ENCODE data around the gene SPAM1.
"Not testable (repeated sequence)": the region's sequence is repeated elsewhere in the genome, so short reads cannot be mapped to it uniquely, and the experiment has no call there.

Gene SPAM1

GRCh38 chr7:123924941-123925340, at the start of gene SPAM1:
Gene SPAM1 (plus strand): TSS chr7:123925241. CDS start chr7:123953571, 28,330 bp downstream.
- no peak for DNase-seq

GRCh38 chr7:123876557-123877256, 48.3 kb upstream of the SPAM1 start:
- DNase-seq = no peak

- DNase-seq = no peak
These were observed 45.4 kb upstream of the SPAM1 start for GRCh38 chr7:123879628-123880027.

- DNase-seq = no peak
These were observed 43.7 kb upstream of the SPAM1 start for GRCh38 chr7:123881300-123881699.

- DNase-seq = no peak
These were observed 41.9 kb upstream of the SPAM1 start for GRCh38 chr7:123883154-123883553.

GRCh38 chr7:123888192-123888591, 36.8 kb upstream of the SPAM1 start:
- DNase-seq = no peak

GRCh38 chr7:123894753-123895152, 30.3 kb upstream of the SPAM1 start:
- not testable (repeated sequence) for DNase-seq

GRCh38 chr7:123901101-123901500, 23.9 kb upstream of the SPAM1 start:
- no peak for DNase-seq

GRCh38 chr7:123905714-123906113, 19.3 kb upstream of the SPAM1 start:
- DNase-seq = no peak

GRCh38 chr7:123916240-123916724, 8.8 kb upstream of the SPAM1 start:
- DNase-seq = no peak

- DNase-seq = no peak
These were observed 7.2 kb upstream of the SPAM1 start for GRCh38 chr7:123917878-123918277.

- DNase-seq = no peak
These were observed 6.7 kb upstream of the SPAM1 start for GRCh38 chr7:123918309-123918708.

GRCh38 chr7:123923599-123923998, 1.4 kb upstream of the SPAM1 start:
- no peak for DNase-seq

- DNase-seq = no peak
These were observed 4.1 kb downstream of the SPAM1 start for GRCh38 chr7:123929107-123929506.

GRCh38 chr7:123929655-123930054, 4.6 kb downstream of the SPAM1 start:
- DNase-seq = no peak

GRCh38 chr7:123935436-123936381, 10.7 kb downstream of the SPAM1 start:
- DNase-seq = no peak

- DNase-seq = no peak
These were observed 11.3 kb downstream of the SPAM1 start for GRCh38 chr7:123936388-123936787.

GRCh38 chr7:123939784-123940183, 14.7 kb downstream of the SPAM1 start:
- DNase-seq = no peak

GRCh38 chr7:123941391-123942180, 16.5 kb downstream of the SPAM1 start:
- DNase-seq = no peak

GRCh38 chr7:123944395-123944794, 19.4 kb downstream of the SPAM1 start:
- no peak for DNase-seq

GRCh38 chr7:123945938-123946337, 20.9 kb downstream of the SPAM1 start:
- no peak for DNase-seq

GRCh38 chr7:123948136-123948535, 23.1 kb downstream of the SPAM1 start:
- DNase-seq = no peak

GRCh38 chr7:123958186-123958703, 33.2 kb downstream of the SPAM1 start:
- DNase-seq = no peak

All from activated CD8-positive, alpha-beta memory T cell treated with anti-CD3 and anti-CD28 coated beads, Interleukin-2, amount 50 U/mL, for 48 hours (primary cell).